COLO829 (cell line): ENCODE data around the gene HDAC4.

Experiments used
- DNase-seq: peaks from one replicate; pipeline ENCODE4 v3.0.0; 2012; ENCODE audit warnings: low spot score

HDAC4 gene

DNA sequence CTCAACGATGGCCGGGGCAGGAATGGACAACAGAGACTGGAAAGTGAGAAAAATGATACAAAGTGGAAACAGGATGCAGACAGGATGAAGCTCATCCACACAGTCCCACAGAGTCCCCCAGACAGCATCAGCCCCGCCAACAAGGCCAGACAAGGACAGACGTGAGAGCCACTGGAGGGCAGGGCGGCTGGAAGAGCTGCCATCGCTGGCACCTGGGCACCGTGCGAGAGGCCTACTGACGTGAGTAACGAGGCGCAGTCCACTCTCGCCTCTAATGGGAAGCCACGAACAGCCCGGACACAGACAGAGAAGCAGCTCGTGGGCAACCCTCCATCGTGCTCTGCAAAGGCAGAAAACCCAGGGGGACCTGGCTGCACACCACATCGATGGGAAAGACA, 17.1 kb downstream of the HDAC4 start:
- no peak for DNase-seq

DNA sequence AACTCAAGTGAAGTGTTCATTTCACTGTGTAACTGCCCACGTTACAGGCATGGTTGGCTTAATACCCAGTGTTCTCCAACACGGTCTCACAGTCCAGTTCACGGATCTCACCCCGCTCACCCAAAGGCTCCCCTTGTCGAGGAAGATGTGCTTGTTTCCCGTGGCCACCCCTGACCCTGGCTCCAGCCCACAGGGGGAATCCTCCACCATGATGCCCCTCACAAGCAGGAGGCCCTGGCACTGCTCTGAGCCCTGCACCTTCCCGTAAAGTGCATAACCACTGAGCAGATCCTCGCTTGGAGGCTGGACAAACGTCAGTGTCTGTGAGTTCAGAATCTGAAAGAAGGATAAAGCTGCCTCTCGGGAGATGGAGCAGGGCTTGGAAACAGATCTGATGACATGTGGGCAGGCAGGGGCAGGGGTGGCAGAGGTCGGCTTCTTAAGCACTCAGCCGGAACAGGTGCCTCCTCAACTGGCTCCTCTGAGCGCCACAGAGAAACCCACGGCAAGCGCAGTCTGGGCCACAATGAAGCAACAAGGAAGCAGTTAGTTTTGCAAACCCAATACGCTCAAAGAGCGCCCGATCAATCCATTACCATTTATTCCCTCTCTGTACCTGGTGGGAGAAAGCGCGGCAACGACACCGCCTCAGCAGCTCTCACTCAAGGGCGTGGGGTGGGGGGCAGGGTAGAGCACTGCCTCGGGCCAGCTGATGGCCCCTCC, 17.6 kb downstream of the HDAC4 start:
- DNase-seq = no peak

DNA sequence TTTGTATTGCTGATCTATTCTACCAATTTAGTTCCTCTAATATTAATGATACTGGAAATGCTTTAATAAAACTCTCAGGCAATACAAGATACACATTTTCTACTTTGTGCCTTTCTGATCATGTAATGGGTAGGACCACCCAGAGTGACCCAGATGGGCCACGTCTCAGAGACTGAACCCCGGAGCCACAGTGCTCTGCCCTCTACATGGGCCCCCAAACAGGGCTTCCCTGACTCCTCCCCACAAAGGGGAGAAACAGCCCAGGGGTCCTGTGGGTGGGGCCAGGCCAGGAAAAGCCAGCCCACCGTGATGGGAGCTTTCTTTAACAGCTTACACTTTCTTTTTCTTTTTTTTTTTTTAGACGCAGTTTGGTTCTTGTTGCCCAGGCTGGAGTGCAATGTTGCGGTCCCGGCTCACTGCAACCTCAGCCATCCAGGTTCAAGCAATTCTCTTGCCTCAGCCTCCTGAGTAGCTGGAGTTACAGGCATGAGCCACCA, 18.4 kb downstream of the HDAC4 start:
- no peak for DNase-seq

DNA sequence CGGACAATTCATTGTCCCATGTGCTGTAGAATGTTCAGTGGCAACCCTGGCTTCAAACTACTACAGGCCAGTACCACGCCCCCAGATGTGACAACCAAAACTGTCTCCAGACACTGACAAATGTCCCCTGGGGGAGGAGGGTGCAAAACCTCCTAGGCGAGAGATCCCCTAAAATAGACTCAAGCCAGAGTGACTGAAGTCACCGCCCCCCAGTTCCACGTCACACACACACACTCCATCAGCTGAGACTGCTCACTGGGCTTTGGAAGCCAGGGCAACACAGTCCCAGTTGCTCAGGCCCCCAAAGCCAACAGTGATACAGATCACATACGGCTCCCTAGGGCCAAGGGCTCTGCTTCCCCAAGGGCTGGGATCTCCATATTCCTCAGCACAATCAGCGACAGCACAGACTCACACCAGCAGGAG, 19.1 kb downstream of the HDAC4 start:
- no peak for DNase-seq

DNA sequence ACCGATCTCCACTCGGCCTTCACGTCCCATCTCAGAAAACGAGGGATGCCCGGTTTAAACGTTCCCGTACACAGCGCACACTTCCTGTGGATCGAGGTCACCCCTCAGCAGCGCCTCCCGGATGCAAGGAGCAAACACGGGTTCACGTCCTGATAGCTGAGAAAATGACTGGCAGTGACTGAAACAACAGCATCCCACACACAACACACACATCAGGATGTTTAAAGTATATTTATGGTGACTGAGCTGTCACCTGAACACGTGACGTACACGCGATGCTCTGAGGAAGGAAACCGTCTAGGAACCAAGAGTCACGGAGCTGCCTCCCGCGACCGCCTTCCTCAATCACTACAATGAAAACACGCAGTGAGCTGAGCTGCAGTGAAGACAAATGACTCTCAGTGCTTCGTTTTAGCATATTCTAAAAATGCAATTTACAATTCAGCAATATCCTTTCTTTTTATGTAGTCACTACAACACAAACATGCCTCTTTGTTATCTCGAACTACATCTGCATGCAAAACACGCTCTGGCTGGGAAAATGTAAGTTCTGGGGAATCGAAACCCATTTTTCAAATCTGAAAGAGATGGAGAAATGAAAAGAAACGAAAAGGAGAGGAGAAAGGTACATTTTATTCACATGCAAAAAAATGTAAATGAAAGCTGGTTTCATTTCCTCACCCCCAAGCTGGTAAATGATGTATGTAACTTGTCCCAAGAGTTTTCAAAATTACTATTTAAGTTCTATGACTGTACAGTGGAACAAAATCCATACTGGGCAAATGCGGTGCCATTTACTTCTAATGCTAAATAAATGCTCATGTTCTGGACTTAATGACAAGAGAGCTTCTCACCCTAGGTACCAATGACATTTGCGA, 19.8 kb downstream of the HDAC4 start:
- DNase-seq = no peak

DNA sequence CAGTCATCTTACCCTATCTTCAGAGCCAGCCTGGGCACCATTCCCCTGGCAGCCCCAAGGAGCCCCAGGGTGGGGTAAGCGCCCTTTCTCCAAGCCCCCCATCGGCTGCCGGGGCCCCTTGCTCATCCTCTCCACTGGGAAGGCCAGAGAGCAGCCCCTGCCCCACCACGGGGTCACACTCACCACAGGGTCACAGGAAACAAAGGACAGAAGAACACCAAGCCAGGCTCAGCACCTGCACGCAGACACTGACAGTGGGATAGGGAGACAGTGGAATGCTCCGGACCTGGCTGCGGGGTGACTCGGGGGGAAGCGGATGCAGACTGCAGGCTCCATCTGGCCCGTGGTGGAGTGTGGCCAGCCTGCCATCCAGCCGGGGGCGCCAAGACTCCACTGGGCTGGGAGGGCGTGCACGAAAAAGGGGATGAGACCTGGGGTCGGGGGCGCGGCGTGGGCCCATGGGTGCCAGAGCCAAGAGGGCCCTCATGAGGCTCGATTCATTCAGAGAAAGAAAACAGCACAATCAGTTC, 21.1 kb downstream of the HDAC4 start:
- DNase-seq = no peak

DNA sequence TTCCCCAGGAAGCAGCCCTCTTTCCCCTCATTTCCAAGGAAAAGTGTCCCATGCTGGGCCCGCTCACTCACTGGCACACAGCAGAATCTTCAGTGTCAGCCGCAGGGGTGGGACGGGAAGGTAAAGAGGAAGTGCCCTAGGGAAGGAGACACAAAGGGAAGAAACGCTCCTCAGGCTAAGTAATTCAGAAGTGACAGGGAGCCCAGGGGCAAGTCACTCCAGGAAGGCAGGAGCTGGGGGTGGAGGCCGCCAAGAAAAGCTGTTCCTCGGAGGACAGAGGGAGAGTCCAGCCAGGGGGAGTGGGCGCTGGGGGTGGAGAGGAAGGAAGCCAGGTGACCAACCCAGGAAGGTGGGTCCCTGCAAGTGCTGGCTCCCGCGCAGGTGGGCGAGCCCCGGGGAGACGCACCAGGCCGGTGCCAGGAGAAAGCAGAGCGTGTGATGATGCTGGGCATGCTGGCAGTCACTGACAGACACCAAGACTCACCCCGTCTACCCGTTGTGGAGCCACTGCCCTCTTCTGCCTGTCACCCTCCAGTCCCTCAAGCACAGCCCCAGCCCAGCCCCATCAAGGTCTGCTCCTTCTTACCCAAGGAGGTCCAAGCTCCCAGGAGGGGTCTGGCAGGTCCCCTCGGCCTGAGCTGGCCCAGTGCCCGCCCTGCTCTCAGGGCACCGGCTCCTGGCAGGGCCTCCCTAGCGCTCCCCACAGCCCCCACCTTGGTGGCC, 21.7 kb downstream of the HDAC4 start:
- DNase-seq = no peak

DNA sequence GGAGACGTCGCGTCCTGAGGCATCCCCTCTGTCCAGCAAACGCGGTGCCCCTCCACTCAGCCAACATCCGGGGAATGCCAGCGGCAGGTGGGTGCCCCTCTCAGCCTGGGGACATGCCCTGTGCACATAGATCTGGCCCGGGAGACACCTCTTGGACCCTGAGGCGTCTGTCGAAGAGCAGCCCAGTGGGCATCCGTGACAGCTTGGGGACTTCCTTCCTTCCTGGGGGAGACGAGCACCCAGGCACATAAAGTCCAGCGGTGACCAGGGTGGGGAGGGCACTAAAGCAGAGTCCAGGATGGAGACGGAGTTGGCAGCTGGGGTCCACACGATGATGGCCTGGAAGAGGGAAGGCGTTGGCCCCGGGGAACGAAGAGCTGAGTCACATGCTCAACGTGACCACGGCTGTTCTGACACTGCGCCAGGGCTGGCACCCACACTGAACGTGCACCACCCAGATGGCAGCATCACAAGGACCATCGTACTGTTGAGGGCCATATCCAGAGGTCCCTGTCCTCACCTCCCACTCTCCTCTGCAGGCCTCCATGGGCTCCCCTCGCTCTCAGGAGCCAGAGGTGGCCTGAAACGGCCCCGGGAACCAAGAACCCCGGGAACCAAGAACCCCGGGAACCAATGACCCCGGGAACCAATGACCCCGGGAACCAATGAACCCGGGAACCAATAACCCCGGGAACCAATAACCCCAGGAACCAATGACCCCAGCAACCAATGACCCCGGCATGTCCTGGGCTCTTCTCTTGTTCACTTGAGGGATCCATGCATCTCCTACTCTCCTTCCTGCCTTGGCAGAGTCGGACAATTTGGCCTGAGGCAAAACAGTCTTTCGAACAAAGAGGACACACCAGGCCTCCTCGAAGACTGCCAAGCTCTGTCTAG, 22.6 kb downstream of the HDAC4 start:
- DNase-seq = no peak

DNA sequence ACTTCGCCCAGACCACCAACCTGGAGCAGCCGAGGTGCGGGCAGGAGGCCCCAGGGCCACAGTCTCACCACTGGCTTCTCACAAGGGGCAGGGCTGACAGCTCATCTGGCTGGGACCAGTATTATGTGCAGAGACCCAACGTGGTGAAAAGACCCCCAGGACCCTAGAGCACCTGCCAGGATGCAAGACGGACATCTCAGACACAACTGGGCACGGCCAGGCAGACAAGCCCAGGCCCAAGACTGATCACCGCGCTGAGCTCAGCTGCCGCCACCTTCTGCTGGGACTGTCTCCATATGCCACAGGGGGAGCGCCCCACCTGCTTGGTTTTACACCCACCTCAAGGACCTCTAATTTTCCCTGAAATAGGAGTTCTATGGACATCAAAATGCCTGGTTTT, 23.2 kb downstream of the HDAC4 start:
- DNase-seq = no peak

DNA sequence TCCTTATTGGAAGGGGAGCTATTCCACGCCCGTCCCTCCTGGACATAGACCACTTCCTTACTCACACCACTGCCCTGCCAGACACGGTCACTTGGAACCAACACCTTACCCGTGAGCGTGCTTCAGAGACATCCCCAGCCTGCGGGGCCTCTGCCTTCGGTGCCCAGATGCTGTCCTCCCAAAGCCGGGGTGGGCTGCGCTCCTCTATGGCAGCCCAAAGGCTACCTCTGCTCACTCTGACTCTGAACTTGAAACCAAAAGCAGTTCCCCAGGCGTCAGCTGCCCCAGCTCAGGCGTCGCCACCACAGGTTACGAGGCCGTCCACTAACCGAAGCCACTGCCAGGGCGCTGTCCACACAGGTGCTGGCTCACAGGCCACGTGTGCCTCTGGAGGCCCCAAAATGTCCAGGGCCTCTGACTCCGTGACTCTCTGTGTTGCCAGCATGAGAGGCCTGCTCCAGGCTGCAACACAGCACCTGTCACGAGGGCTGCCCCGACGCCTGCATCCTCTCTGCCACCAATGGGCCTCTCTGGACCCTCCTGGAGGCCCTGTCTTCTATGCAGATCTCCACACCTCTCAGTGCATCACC, 23.8 kb downstream of the HDAC4 start:
- no peak for DNase-seq

DNA sequence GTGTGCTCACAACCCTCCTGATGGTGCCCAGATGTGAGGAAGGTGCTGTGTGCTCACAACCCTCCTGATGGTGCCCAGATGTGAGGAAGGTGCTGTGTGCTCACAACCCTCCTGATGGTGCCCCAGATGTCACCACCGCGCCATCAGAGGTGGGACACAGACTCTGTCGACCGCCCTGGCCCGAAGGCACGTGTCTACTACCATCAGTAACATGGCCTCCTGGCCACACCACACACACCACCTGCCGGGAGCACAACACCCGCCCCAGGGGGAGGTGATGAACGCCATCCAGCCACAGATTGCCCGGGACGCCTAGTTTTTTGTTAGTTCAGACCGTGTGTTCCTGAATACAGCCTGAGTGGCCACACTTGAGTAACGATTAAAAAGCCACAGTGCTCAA, 24.5 kb downstream of the HDAC4 start:
- no peak for DNase-seq

DNA sequence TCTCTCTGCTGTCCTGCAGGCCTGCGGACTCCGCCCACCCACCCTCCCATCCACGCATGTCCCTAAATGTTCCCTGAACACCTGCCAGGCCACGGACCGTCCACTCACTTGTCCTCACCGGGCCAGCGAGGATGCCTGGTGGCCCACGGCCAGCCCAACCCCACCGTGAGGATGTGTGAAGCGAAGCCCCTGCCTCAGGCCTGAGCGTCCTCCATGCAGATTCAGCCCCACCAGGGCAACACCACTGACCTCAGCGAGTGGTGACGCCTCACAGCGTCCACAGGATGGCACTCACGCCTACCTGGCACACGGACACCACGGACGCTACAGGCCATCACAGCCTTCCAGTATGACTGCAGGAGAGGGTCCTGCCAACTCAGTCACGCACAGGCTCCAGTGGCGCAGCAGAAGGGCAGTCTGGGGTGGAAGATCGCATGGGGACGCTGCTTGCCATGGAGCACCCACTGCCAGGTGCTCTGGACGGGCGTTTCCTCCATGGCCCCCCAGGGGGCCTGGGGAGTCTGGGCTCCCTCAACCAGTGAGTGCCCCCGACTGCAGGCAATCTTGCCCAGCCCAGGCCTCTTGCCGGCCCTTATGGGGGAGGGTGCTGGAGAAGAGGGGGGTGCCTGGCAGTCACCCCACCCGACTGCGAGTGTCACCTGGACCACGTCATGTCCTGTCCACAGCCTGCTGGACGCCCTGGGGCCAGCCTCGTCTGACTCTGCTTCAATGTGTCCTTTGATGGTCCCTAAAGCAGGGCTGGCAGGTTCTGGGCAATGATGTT, 25.4 kb downstream of the HDAC4 start:
- no peak for DNase-seq

DNA sequence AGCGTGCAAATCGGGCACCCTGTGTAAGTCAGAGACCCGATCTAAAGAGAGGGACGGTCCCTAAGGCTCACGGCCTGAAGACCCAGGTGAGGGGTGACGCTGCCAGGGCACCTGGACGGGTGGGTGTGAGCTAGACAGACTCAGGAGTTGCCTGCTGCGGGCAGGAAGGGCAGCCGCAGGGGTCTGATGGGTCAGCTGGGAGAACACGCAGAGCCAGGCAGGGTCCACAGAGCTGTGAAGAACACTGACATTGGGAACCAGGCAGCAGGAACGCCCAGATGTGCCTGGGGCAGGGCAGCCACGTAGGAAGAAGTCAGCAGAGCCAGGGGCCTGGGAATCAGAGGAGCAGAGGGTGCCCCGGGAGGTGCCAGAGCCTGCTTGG, 25.9 kb downstream of the HDAC4 start:
- DNase-seq = no peak

DNA sequence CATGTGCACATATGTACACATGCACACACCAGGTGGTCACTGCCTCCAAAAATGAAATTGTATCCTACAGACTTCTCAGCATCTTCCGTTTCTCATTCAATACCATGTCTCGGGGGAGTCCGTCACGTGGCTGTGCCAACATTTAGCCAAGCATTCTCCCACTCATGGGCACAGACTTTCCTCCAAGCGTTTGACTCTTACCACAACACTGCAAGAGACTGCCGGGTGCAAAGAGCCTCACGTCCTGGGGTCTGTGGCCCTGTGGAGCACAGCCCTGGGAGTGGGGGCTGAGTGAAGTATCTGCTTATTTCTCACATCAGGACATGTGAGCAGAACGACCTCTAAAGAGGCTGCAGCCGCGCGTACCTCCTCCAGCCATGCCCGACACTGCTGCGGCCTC, 28.0 kb downstream of the HDAC4 start:
- DNase-seq = no peak

DNA sequence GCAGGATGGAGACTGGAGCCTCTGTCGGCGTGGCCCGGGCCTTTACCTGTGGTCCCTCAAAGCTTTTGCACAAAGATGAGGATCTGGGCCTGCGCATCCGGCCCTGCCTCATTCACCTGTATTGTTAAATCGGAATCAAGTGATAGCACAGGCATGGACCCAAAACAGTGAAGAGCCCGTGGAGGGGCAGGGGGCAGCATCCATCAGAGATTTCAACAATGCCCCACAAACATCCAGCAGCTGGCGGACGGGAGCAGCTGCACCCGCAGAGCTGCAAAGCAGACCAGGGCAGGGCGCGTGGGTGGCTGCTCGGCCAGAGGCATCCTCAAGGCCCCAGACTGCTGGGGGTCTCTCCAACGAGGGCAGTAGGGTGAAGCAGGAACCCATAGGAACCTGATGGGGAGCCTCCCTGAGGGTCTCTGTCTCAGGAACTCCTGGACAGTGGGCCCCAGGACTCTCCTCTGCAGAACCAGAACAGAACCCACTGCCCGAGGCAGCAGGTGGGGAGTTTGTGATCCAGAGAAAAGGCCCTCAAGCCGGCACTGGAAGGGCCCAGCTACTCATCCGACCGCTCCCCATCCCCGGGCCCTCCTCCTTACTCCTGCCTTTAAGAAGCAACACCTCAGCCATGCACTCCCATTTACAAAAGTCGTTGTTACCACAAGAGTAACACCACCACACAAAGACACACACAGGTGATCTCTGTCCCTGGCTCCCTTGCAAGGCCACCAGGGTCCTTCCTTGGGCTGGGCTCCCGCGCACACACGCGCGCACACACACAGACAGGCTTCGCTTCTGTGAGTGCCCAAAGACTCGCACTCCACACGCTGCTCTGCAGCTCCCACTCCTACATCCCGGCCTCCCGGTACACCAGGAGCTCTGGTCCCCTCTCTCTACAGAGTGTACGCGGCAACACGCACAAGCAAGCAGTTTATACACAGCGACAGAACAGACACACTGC, 28.8 kb downstream of the HDAC4 start:
- no peak for DNase-seq

DNA sequence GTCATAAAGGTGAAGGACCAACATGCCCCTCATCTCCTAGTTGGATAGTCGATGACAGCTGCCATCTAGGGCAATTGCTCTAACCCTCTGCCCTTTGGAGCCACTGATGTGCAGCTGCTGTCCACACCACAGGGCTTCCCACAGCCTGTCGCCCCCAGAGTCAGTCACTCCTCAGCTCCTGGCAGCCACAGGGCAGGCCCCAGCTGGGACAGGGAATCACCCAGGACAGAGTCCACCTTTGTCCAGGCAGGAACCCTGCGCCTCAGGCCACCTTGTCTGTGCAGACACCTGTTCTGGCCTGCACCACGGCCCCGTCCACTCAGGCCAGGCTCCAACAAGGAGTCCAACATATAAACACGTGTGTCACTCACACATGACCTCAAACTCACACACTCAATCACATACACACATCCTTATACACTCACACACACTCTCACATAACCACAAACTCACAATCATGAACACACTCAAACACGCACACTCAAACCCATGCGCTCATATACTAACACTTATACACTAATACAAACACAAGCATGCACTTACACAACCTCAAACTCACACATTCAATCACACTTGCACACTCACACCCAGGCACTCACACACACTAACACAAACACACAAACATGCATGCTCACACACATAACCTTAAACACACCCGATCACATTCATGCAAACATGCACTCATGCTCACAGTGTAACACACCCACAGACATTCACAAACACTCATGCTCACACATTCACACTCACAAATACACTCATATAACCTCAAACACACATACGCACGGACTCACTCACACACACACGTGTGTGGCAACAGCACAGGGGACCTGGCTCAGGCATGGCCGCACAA, 29.7 kb downstream of the HDAC4 start:
- no peak for DNase-seq

DNA sequence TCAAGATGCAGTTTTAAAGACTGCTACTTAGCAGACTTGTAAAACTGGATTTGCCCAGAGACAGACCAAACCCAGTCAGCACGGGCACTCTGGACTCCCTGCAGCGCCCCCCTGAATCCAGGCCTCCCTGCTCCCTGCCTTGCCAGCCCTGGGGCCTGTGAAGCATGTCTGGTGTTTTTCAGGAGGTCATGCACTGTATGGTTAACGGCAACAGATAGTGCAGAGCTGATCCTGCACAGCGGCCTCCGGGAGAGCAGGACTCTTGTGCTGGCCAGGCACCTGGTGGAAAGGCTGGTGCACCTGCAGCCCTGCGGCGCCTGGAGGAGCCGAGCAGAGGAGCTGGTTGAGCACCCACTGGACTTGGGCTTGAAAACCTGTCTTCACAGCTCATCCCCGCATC, 30.4 kb downstream of the HDAC4 start:
- DNase-seq = no peak

DNA sequence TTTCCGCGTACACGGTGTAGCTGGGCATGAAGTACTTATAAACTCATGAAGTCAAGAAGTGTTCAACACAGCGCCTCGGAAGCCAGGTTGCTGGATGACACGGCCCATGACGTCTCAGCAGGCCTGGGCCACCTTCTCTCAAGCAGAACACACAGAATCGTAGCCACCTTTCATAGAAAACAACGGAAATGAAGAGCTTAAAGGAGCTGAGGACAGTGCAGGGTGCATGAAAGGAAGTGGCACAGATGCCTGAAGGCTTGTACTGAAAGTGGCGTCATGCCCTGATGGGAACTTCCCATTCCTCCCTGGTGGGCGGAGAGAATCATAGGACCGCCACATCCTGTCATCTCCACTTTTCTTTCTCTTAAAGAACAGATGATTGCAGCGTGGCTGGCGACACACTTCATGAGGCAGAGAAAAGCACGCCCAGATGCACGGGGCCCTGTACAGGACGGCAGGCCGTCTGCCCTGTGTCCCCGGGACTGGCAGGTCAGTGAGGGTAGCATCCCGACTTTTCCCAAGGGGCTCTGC, 31.1 kb downstream of the HDAC4 start:
- peak; percentile 62 for DNase-seq
